ENCODE measurements around the gene SUCLG2.

DNA sequence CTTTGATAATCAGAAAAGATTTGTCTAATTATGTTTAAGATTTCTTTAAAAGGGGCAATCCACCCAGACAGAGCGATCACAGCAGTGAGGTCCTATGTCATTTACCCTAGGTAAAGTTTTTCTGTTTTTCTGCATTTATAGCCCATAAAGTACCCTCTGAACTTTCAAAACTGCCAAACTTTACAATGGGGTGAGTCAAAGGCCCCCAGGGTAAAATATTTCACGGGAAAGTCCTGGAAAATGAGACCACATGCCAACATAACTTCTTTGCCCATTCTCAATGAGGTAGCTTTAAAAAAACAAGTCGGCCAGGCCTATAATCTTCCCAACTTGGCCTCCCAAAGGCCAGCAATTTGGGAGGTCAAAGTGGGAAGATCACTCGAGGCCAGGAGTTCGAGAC lies 53.0 kb downstream of the SUCLG2 start:
- TF ChIP-seq EZH2 (IDR thresholded peaks at IDR 0.05; ENCODE audit: insufficient read depth, poor library complexity, severe bottlenecking), result no peak
- TF ChIP-seq EZH2phosphoT487 (IDR thresholded peaks at IDR 0.05; ENCODE audit: insufficient read depth, low read depth), result no peak
